Activated B cell treated with CpG ODN at 0.5 μM for 24 hours (primary cell): Measurements from ENCODE around the gene RCOR1. TPM values are rescaled to one million over a fixed set of nuclear protein-coding genes. Genes with fewer than 3 reads are reported as not detected.

Source experiments
- ATAC-seq: fragments of 200-7000 bp; cut with Tn5 transposase; one replicate; pipeline ENCODE4 v1.10.0; 2021; ENCODE audit warnings: low read depth, mild to moderate bottlenecking, moderate library complexity
- CTCF ChIA-PET: fragments of 350-600 bp; sonication (Branson Sonifier 250); formaldehyde crosslinking; loops from one replicate; lab custom pipeline; 2021; ENCODE audit warnings: antibody characterized with exemption; lab: Charles Lee
- POLR2A ChIA-PET: fragments of 350-600 bp; sonication (Branson Sonifier 250); formaldehyde crosslinking; loops from one replicate; lab custom pipeline; 2021; ENCODE audit warnings: antibody characterized with exemption; lab: Charles Lee
- DNase-seq: peaks from one replicate; pipeline ENCODE4 v3.0.0; 2022
- H3K27ac Mint-ChIP-seq: one replicate; pipeline ENCODE4 v1.8.0; 2020; ENCODE audit warnings: mixed read lengths
- H3K27me3 Mint-ChIP-seq: one replicate; pipeline ENCODE4 v1.8.0; 2021; ENCODE audit warnings: mixed read lengths
- H3K36me3 Mint-ChIP-seq: one replicate; pipeline ENCODE4 v1.8.0; 2021; ENCODE audit warnings: low read depth, mixed read lengths
- H3K4me1 Mint-ChIP-seq: one replicate; pipeline ENCODE4 v1.8.0; 2021; ENCODE audit warnings: mixed read lengths
- H3K4me3 Mint-ChIP-seq: one replicate; pipeline ENCODE4 v1.8.0; 2020; ENCODE audit warnings: mild to moderate bottlenecking, mixed read lengths
- H3K9me3 Mint-ChIP-seq: one replicate; pipeline ENCODE4 v1.8.0; 2020; ENCODE audit warnings: mixed read lengths
- CTCF ChIP-seq: fragments of 200-600 bp; IDR thresholded peaks from one replicate; pipeline ENCODE4 v1.8.0; 2022; ENCODE audit warnings: antibody characterized with exemption, mild to moderate bottlenecking
- intact Hi-C: fragments of 100-400 bp; cut with micrococcal nuclease; formaldehyde crosslinking; loops from one replicate; pipeline ENCODE4 v1.15.1; 2024
- total RNA-seq: library from RNA; stranded (reverse); gene quantifications from 2 replicates; pipeline ENCODE4 v1.2.3, GENCODE V29; 2022

The RCOR1 gene
- total RNA-seq, 1 donor from 2014 or later: 23.0 TPM

GRCh38 chr14:102655137-102655536, 62.7 kb downstream of the RCOR1 start:
- ChIA-PET CTCF (interaction anchor here (0.6 to 0.7 kb wide), 2 partner anchors 39 to 138 kb away, joined by 3 to 4 read pairs; no protein-coding TSS in a partner anchor), POLR2A (interaction anchor here (0.6 to 0.7 kb wide), 4 partner anchors 10 to 90 kb away, joined by 3 to 11 read pairs (median 5); no protein-coding TSS in a partner anchor)
- H3K4me1 Mint-ChIP-seq: peaks cover 45% of the 10 kb centered on the region
- H3K36me3 Mint-ChIP-seq: peaks cover 2% of the 10 kb centered on the region
- TF ChIP-seq CTCF: no peak
- intact Hi-C loops: no loop called here
- H3K27ac Mint-ChIP-seq: no peak overlapping the region
- DNase-seq (no peak), ATAC-seq (no peak)
- H3K27me3 Mint-ChIP-seq: no peaks in the 10 kb centered on the region
- no peak overlapping the region for H3K4me3 Mint-ChIP-seq
- H3K9me3 Mint-ChIP-seq: peaks cover 4% of the 10 kb centered on the region

DNA sequence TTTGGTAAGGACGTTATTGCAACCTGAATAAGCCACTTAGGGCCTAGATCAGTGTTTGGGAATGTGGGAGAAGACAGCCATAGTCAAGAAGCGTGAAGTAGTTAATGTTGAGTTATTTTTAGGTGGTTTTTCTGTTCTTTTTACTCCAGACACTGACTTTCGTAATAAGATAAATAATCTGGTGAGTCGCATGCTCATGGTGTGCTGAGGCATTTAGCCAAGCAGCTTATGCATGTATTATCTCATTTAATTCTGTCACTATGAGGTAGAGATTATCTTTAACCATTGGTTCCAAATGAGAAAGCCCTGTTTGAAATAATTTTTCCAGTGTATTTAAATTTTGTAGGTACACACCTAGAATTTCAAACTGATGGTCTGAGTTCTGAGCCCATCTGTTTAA, 67.3 kb downstream of the RCOR1 start:
- H3K4me1 Mint-ChIP-seq: peaks cover 41% of the 10 kb centered on the region
- intact Hi-C loops: no loop called here
- ATAC-seq (no peak), DNase-seq (no peak)
- H3K9me3 Mint-ChIP-seq: no peaks in the 10 kb centered on the region
- H3K27ac Mint-ChIP-seq: no peak overlapping the region
- ChIA-PET POLR2A (no interaction called here), CTCF (no interaction called here)
- no peaks in the 10 kb centered on the region for H3K36me3 Mint-ChIP-seq
- no peak for TF ChIP-seq CTCF
- no peaks in the 10 kb centered on the region for H3K27me3 Mint-ChIP-seq
- no peak overlapping the region for H3K4me3 Mint-ChIP-seq

GRCh38 chr14:102661614-102662013, 69.2 kb downstream of the RCOR1 start:
- Mint-ChIP-seq H3K4me3 (no peak overlapping the region), H3K27ac (no peak overlapping the region), H3K4me1 (peaks cover 42% of the 10 kb centered on the region), H3K9me3 (no peaks in the 10 kb centered on the region), H3K36me3 (no peaks in the 10 kb centered on the region), H3K27me3 (no peaks in the 10 kb centered on the region)
- no peak for TF ChIP-seq CTCF
- ATAC-seq: no peak
- ChIA-PET CTCF (no interaction called here), POLR2A (no interaction called here)
- DNase-seq: no peak
- intact Hi-C loops: no loop called here

DNA sequence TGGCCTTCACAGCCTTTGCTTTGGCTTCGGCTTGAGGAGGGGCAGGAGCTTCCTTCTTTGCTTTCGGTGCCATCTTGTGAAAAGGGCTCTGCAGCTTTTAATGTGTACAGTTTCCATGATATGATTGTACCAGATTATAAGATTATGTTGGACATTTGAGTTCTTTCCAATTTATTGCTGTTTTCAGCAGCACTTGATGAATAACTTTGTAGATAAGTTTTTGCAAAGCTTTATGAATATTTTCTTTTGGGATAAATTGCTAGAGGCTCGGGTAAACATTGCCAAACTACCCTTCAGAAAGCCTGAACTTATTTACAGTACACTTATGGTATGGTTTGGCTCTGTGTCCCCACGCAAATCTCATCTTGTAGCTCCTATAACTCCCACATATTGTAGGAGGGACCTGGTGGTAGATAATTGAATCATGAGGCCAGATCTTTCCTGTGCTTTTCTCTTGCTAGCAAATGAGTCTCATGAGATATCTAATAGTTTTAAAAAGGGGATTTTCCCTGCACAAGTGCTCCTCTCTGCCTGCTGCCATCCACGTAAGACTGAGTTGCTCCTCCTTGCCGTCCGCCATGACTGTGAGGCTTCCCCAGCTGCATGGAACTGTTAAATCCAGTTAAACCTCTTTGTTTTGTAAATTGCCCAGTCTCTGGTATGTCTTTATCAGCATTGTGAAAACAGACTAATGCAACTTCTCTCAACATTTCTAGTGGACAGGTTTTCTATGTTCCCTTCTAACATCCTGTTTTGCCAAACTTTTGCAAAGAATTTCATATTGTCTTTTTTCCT, 70.4 kb downstream of the RCOR1 start:
- CTCF ChIA-PET: no interaction called here
- intact Hi-C loops: no loop called here
- Mint-ChIP-seq H3K36me3 (no peaks in the 10 kb centered on the region), H3K9me3 (no peaks in the 10 kb centered on the region), H3K4me3 (no peak overlapping the region), H3K27ac (no peak overlapping the region), H3K4me1 (peaks cover 50% of the 10 kb centered on the region), H3K27me3 (no peaks in the 10 kb centered on the region)
- TF ChIP-seq CTCF: no peak
- ATAC-seq: no peak
- DNase-seq: no peak
- POLR2A ChIA-PET: interaction anchor here (0.7 kb wide), 1 partner anchor 159 kb away, joined by 3 read pairs; no protein-coding TSS in a partner anchor

GRCh38 chr14:102663440-102663839, 71.0 kb downstream of the RCOR1 start:
- Mint-ChIP-seq H3K36me3 (no peaks in the 10 kb centered on the region), H3K4me3 (no peak overlapping the region), H3K27me3 (no peaks in the 10 kb centered on the region), H3K4me1 (peaks cover 51% of the 10 kb centered on the region), H3K27ac (no peak overlapping the region), H3K9me3 (no peaks in the 10 kb centered on the region)
- TF ChIP-seq CTCF: no peak
- DNase-seq (no peak), ATAC-seq (no peak)
- ChIA-PET CTCF (no interaction called here), POLR2A (no interaction called here)
- intact Hi-C loops: no loop called here
